Fibroblast of peridontal ligament (primary cell): ENCODE measurements around the gene RAB3GAP2.
A peak's percentile ranks its signal among the peaks of the same experiment; 100 is the strongest.
"Not testable (repeated sequence)": the region's sequence is repeated elsewhere in the genome, so short reads cannot be mapped to it uniquely, and the experiment has no call there.

Experiments used
- DNase-seq: peaks from one replicate; pipeline ENCODE4 v3.0.0-alpha.2; 2010; ENCODE audit errors: extremely low read depth

Gene RAB3GAP2

GRCh38 chr1:220149742-220150141 is 122.5 kb downstream of the RAB3GAP2 start:
- no peak for DNase-seq

DNA sequence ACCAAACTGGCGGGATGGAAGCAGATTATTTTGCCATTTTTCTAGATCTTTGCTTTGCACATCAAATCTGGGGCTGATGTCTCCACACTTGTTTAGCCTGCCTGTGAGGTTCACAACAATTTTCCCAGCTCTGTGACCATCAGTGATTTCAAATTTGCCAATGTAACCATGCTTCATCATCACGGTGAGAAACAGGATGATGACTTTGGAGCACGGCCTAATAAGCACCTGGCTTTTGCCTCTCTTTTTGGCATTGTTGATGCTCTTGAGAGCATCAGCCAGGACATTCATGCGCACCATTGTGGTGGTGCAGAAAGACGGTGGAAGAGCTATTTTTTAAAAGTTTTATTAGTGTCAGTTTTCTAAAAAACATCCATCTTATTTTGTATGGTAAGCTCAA is 128.2 kb downstream of the RAB3GAP2 start:
- no peak for DNase-seq

DNA sequence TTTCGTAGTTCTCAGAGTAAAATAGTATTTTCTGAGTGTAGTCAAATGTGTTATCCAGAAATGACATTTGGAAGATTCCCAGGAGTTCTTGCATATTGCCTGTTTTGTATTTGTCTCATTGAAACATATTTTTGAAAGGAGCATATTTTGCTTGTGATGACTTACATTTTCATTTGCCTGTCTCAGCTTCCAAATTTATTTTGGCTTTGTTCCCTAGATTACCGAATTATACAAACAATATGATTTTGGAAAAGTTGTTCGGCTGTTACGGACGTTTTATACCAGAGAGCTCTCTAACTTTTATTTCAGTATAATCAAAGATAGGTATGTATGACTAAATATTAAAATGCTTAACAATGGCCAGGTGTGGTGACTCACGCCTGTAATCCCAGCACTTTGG is 132.3 kb downstream of the RAB3GAP2 start:
- no peak for DNase-seq

- DNase-seq: no peak
These were observed 135.1 kb downstream of the RAB3GAP2 start for GRCh38 chr1:220137019-220137786.

DNA sequence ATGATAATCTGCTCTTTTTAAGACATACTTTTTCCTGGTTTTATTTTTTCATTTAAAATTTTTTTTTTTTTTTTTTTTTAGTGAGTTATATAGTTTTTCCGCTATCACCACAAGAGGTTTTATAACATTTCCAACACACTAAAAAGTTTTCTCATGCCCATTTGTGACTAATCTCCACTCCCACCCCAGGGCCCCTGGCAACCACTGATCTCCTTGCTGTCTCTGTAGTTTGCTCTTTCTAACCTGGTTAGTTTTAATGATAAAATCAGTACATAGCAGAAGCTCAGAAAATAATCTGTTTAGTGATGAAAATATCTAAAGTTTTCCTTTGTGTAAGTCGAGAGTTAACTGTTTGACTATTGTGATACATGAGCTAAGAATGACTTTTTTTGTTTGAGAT is 136.5 kb downstream of the RAB3GAP2 start:
- no peak for DNase-seq

DNA sequence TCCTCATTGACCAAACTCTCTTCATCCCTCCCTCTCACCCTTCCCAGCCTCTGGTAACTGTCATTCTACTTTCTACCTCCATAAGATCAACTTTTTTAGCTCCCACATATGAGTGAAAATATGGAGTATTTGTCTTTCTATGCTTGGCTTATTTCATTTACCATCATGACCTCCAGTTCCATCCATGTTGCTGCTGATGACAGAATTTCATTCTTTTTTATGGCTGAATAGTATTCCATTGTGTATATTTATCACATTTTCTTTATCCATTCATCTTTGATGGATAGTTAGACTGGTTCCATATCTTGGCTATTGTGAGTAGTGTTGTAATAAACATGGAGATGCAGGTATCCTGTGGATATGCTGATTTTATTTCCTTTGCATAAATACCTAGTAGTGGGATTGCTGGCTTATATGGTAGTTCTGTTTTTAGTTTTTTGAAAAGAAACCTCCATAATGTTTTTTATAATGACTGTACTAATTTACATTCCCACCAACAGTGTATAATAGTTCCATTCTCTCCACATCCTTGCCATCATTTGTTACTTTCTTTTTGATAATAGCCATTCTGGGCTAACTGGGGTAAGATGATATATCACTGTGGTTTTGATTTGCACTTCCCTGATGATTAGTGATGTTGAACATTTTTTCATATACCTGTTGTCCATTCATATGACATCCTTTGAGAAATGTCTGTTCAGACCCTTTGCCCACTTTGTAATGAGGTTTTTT is 142.6 kb downstream of the RAB3GAP2 start:
- DNase-seq: no peak

GRCh38 chr1:220127076-220127475 is 145.2 kb downstream of the RAB3GAP2 start:
- DNase-seq: no peak

- DNase-seq: peak; percentile 51
These were observed 147.7 kb downstream of the RAB3GAP2 start for GRCh38 chr1:220124542-220124941.

GRCh38 chr1:220123889-220124288 is 148.4 kb downstream of the RAB3GAP2 start:
- no peak for DNase-seq

GRCh38 chr1:220123066-220123465 is 149.2 kb downstream of the RAB3GAP2 start:
- DNase-seq: no peak

- peak; percentile 18 for DNase-seq
These were observed 150.3 kb downstream of the RAB3GAP2 start for GRCh38 chr1:220121791-220122530.

DNA sequence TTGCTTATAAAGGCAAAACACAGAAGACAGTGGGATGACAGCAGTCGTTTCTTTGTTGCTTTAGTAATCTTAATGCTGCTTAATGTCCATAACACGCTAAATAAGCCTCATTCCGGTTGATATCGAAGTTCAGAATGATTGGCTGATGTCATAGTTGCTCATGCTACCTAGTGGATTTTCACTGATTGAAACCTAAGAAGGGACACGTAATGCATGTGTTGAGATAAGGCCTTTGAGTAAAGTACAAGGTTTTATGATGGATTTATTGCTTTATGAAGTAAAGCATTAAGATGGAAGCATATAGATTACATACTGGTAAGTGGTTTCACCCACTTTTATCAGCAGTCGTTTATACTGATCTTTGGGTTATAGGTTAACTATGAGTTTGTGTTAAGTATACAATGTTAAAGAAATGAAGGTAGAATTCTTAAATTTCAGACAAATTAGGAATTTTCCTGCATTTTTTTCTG is 153.2 kb downstream of the RAB3GAP2 start:
- DNase-seq: no peak

DNA sequence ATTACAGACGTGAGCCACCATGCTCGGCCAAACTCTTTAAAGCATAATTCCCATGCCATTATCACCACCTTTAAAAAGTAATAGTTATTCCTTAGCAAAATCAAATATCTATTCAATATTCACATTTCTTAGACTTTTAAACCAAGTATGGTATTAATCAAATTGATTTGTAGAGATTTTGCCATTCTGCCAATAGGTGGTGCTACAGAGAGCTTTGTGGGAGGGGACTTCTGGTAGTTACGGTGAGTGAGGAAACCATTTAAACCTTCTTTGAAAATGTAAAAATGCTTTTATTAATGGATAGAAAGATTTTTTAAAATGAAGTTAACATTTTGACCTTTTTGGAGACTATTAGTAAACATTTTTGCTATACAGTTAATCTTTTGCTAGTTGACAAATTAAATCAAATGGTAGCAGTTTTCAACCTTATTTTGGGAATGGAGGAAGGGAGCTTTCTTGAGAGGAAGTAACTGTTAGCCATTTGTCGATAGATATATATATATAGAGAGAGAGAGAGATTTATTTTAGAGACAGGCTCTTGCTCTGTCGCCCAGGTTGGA is 159.0 kb downstream of the RAB3GAP2 start:
- DNase-seq: peak; percentile 49

DNA sequence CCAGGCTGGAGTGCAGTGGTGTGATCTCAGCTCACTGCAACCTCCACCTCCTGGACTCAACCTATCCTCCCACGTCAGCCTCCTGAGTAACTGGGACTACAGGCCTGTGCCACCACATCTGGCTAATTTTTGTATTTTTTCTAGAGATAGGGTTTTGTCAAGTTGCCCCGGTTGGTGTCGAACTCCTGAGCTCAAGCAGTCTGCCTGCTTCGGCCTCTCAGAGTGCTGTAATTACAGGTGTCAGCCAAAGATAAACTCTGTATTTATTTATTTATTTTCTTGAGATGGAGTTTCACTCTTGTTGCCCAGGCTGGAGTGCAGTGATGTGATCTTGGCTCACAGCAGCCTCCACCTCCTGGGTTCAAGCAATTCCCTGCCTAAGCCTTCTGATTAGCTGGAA is 159.7 kb downstream of the RAB3GAP2 start:
- DNase-seq: not testable (repeated sequence)

DNA sequence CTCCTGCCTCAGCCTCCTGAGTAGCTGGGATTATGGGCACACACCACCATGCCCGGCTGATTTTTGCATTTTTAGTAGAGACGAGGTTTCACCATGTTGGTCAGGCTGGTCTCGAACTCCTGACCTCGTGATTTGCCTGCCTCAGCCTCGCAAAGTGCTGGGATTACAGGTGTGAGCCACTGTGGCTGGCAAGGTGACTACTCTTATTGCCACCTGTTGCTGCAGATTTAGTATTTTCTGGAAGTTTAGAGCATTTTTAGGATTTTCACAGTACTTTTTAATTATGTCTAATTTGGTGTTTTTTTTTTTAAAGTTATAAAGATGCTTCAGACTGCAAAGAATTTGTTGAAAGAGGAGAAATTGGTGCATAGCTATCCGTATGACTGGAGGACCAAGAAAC is 161.8 kb downstream of the RAB3GAP2 start:
- not testable (repeated sequence) for DNase-seq

DNA sequence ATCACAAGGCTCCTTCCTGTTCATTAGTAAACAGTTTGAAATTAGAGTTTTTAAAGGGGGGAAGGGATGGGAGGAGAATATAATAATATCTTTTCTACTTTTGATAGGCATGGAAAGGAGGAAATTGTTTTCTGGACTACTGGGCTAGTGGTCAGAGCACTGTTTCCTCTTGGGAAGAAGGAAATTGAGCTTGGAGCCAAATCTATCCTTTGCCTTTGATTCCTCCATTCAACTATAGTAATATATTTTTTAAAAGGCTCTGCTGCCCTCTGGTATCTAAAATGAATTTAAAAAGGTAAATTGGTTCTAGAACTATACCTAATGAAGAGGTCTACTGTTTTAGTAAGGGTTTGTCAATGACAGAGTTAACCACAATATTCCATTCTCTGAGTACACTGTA is 172.4 kb downstream of the RAB3GAP2 start:
- no peak for DNase-seq
